NT2/D1 (cell line): Measurements from ENCODE around the gene CARD18.
"Not testable (repeated sequence)": the region's sequence is repeated elsewhere in the genome, so short reads cannot be mapped to it uniquely, and the experiment has no call there.

Experiments
- YY1 ChIP-seq: IDR thresholded peaks from 2 replicates; pipeline ENCODE4 v1.6.1; 2011; ENCODE audit not compliant: insufficient read length, insufficient read depth
- ZNF274 ChIP-seq: IDR thresholded peaks from 2 replicates; pipeline ENCODE4 v1.6.1; 2011; ENCODE audit warnings: mild to moderate bottlenecking, low read depth, low read length

GRCh38 chr11:105102079-105102581 lies 37.4 kb downstream of the CARD18 start:
- TF ChIP-seq YY1, ZNF274: not testable (repeated sequence)
